GM18499 (cell line): ENCODE results near the gene ARHGEF2.

Experiments used
- ATAC-seq: cut with Tn5 transposase; IDR thresholded peaks from one replicate; pipeline ENCODE4 v1.9.1; 2021; ENCODE audit warnings: moderate number of reproducible peaks; ENCODE audit not compliant: insufficient read depth, unreplicated experiment

The ARHGEF2 gene

GRCh38 chr1:155978325-155978972 is at the start of gene ARHGEF2:
Gene ARHGEF2, minus strand, starts transcription at chr1:155978547. Its CDS starts 120 bp downstream, at chr1:155978427.
- ATAC-seq, result no peak

- ATAC-seq, result no peak
Observed at GRCh38 chr1:156026588-156026987, 48.2 kb upstream of the ARHGEF2 start.

DNA sequence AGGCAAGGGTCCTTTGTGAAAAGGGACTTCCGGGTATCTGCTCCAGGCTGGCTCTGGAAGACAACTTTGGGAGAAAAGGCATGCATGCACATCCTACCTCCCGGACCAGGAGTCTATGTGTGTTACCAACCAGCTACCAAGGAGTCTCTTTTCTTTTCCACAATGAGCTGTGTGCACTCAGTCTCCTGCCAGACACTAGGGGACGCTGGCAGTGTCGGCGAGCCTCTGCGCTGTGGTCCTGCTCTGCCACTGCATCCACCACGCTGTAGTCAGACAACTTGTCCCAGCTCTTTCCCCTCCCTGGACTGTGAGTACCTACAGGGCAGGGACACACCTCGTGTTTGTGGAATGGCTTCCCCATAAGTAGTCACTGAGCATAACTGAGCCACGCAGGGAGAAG is 47.5 kb upstream of the ARHGEF2 start:
- no peak for ATAC-seq

DNA sequence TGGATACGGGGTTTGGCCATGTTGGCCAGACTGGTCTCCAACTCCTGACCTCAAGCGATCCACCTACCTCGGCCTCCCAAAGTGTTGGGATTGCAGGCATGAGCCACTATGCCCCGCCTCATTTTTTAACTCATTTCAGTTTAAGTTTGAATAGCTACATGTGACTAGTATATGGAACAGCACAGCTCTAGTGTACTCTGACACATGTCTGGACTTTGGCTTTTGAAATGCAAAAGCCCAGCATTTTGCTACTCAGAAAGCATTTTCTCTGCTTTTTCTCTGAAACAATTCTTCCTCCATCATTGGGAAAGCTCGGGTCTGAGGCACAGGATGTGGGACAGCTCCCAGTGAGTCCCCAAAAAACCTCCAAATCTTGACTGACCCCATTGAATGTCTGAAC is 46.5 kb upstream of the ARHGEF2 start:
- no peak for ATAC-seq

- ATAC-seq, result no peak
Observed at GRCh38 chr1:156021954-156022353, 43.6 kb upstream of the ARHGEF2 start.

GRCh38 chr1:156021093-156021428 is 42.7 kb upstream of the ARHGEF2 start:
- ATAC-seq, result no peak

- peak; percentile 93 for ATAC-seq
Observed at GRCh38 chr1:156020293-156021092, 42.1 kb upstream of the ARHGEF2 start, which contains the start of gene SSR2. Gene SSR2, minus strand, starts transcription at chr1:156020951. Its CDS starts 784 bp downstream, at chr1:156020167.

DNA sequence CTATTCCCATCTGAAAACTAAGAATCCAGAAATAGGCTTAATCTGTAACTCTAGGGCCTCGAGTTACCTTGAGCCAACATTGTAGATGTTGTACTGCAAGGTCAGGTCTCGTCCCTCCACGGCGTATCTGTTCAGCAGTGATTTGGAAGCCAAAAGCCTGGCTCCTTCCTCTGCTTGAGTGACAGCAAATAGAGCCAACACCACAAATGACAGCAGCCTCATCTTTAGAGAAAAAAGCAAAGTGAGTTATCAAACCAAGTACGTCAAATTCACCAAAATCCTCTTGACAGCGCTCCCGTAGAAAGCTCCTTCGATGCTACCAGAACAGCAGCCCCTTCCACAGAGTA is 41.6 kb upstream of the ARHGEF2 start:
- ATAC-seq, result no peak

GRCh38 chr1:156014829-156015228 is 36.5 kb upstream of the ARHGEF2 start:
- no peak for ATAC-seq

- ATAC-seq, result peak; percentile 73
Observed at GRCh38 chr1:156012051-156012817, 33.9 kb upstream of the ARHGEF2 start.

GRCh38 chr1:156009404-156009803 is 31.1 kb upstream of the ARHGEF2 start:
- no peak for ATAC-seq

GRCh38 chr1:156006666-156007376 is 28.5 kb upstream of the ARHGEF2 start:
- no peak for ATAC-seq

GRCh38 chr1:156004843-156005584 is 26.7 kb upstream of the ARHGEF2 start:
- no peak for ATAC-seq

DNA sequence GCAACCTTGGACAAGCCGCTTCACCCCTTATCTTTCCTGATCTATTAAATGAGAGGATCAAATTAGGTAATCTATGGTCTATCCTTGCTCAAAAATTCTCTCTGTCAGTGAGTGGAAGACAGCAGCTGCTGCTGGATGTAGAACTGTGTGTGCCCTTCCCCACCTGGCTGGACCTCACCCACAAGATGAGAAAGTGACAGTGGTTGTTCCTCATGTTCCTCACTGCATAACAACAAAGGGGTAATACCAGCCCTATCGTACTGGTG is 25.5 kb upstream of the ARHGEF2 start:
- ATAC-seq, result no peak

- no peak for ATAC-seq
Observed at GRCh38 chr1:156002188-156002911, 24.0 kb upstream of the ARHGEF2 start.

- ATAC-seq, result no peak
Observed at GRCh38 chr1:156001662-156002171, 23.4 kb upstream of the ARHGEF2 start.

- ATAC-seq, result no peak
Observed at GRCh38 chr1:156001021-156001661, 22.8 kb upstream of the ARHGEF2 start.

- no peak for ATAC-seq
Observed at GRCh38 chr1:155999964-156000363, 21.6 kb upstream of the ARHGEF2 start.

- ATAC-seq, result no peak
Observed at GRCh38 chr1:155996166-155996565, 17.8 kb upstream of the ARHGEF2 start.
